NB4 (cell line): ENCODE data around the gene PGAP1.
A peak's percentile ranks its signal among the peaks of the same experiment; 100 is the strongest.

Experiments
- MYC ChIP-seq: IDR thresholded peaks from 2 replicates; pipeline ENCODE4 v1.6.1; 2011; ENCODE audit warnings: low read depth, low read length
- POLR2A ChIP-seq: IDR thresholded peaks from 2 replicates; pipeline ENCODE4 v1.6.1; 2011; ENCODE audit warnings: mild to moderate bottlenecking; ENCODE audit not compliant: insufficient read length; ENCODE audit errors: extremely low read depth
- TF ChIP-seq, protein P1 (sequence below): IDR thresholded peaks from one replicate; pipeline ENCODE4 v1.5.1; 2012; ENCODE audit warnings: low read depth, low read length
- TF ChIP-seq, protein P2 (sequence below): IDR thresholded peaks from 2 replicates; pipeline ENCODE4 v1.6.1; 2011; ENCODE audit warnings: low read depth, low read length

DNA sequence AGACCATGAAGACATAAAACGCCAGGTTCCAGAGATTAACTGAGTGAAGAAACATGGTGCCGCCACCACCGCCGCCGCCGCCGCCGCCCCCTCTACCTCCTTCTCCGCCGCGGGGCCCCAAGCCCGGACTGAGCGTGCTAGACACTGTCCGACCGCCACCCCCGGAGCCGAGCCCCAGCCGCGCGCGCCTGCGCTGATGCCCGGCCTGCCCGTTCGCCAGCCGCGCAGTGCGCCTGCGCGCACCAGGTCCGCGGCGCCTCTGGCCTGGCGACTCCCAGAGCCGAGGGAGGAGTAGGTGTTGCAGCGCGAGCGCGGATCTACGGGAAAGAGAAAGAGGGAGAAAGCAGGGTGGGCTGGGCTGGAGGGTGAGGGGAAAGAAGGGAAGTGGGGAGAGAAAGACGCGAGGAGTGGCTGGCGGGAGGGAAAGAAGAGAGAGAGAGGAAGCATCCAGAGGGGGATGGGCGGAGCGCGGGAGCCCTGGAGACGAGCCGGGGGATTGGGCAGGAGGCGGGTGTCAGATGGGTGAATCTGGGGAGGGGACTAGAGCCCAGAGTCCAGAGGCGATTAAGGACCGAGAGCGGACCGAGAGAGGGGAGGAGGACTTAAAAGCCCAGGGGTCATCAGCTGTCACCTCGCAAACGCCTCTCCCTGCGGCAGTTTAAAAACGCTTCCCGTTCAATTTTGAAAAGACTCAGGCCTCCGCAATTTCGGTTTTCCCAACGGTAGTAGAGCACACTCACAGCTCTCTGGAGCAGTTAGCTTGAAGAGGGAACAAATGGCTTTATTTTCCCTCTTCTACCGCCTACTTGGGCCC, at the start of gene PGAP1:
- TF ChIP-seq POLR2A (peak; percentile 88), MYC (peak; percentile 60; the same call in 1 of the 2 replicates)
- TF ChIP-seq, protein P1, sequence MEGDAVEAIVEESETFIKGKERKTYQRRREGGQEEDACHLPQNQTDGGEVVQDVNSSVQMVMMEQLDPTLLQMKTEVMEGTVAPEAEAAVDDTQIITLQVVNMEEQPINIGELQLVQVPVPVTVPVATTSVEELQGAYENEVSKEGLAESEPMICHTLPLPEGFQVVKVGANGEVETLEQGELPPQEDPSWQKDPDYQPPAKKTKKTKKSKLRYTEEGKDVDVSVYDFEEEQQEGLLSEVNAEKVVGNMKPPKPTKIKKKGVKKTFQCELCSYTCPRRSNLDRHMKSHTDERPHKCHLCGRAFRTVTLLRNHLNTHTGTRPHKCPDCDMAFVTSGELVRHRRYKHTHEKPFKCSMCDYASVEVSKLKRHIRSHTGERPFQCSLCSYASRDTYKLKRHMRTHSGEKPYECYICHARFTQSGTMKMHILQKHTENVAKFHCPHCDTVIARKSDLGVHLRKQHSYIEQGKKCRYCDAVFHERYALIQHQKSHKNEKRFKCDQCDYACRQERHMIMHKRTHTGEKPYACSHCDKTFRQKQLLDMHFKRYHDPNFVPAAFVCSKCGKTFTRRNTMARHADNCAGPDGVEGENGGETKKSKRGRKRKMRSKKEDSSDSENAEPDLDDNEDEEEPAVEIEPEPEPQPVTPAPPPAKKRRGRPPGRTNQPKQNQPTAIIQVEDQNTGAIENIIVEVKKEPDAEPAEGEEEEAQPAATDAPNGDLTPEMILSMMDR: no peak
- TF ChIP-seq, protein P2, sequence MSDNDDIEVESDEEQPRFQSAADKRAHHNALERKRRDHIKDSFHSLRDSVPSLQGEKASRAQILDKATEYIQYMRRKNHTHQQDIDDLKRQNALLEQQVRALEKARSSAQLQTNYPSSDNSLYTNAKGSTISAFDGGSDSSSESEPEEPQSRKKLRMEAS: no peak
